ENCODE results near the gene NKAIN2. TPM values are rescaled to one million over a fixed set of nuclear protein-coding genes. Genes with fewer than 3 reads are reported as not detected.
A peak's percentile ranks its signal among the peaks of the same experiment; 100 is the strongest.

NKAIN2 gene
- total RNA-seq, 8 experiments from 2014 or later: 0.51 to 31.8 (median 10.1) TPM

- H3K4me3 ChIP-seq: no peak overlapping the region
- no peaks in the 10 kb centered on the region for H3K4me1 ChIP-seq (replicated peaks in 1 of 2)
- in situ Hi-C loops (cut with MboI; ENCODE audit: low pct_unique_long_range_greater_than_20kb in 2 of 9, low sequenced_read_pairs in 9 of 9, unreplicated experiment in 9 of 9): no loop called here
- ATAC-seq (replicated peaks in 6 of 8): peak in 1 of 8 experiments; percentile 8
- 0 to 93% (median 40%) methylated on average over 2 to 6 of the region's 6 CpGs; no CpG with 5 or more reads in 3 of the 10 experiments for WGBS, 10 experiments
- H3K27ac ChIP-seq: no peak overlapping the region
Measured at GRCh38 chr6:124066946-124067552, 263.4 kb downstream of the NKAIN2 start.

GRCh38 chr6:124069230-124069950 lies 265.7 kb downstream of the NKAIN2 start:
- WGBS, 10 experiments: 30 to 95% (median 84%) methylated on average over 2 to 5 of the region's 5 CpGs; no CpG with 5 or more reads in 1 of the 10 experiments
- in situ Hi-C loops (cut with MboI; ENCODE audit: low pct_unique_long_range_greater_than_20kb in 2 of 9, low sequenced_read_pairs in 9 of 9, unreplicated experiment in 9 of 9): no loop called here
- no peak overlapping the region for H3K4me3 ChIP-seq
- no peak overlapping the region for H3K27ac ChIP-seq
- ATAC-seq (replicated peaks in 6 of 8): no peak
- peaks cover 0 to 3% of the 10 kb centered on the region in 2 donors for H3K4me1 ChIP-seq (replicated peaks in 1 of 2)

- ATAC-seq (replicated peaks in 6 of 8): peak in 1 of 8 experiments; percentile 8
- 14 to 59% (median 38%) methylated on average over 2 to 6 of the region's 6 CpGs; no CpG with 5 or more reads in 3 of the 10 experiments for WGBS, 10 experiments
- in situ Hi-C loops (cut with MboI; ENCODE audit: low pct_unique_long_range_greater_than_20kb in 2 of 9, low sequenced_read_pairs in 9 of 9, unreplicated experiment in 9 of 9): no loop called here
- no peak overlapping the region for H3K4me3 ChIP-seq
- no peak overlapping the region for H3K27ac ChIP-seq
- H3K4me1 ChIP-seq (replicated peaks in 1 of 2): peaks cover 0 to 3% of the 10 kb centered on the region in 2 donors
Measured at GRCh38 chr6:124073021-124073420, 269.4 kb downstream of the NKAIN2 start.

- in situ Hi-C loops (cut with MboI; ENCODE audit: low pct_unique_long_range_greater_than_20kb in 2 of 9, low sequenced_read_pairs in 9 of 9, unreplicated experiment in 9 of 9): no loop called here
- no peak overlapping the region for H3K4me3 ChIP-seq
- WGBS, 10 experiments: 13 to 96% (median 80%) methylated on average over 1 to 6 of the region's 6 CpGs; no CpG with 5 or more reads in 1 of the 10 experiments
- peaks cover 0 to 3% of the 10 kb centered on the region in 2 donors for H3K4me1 ChIP-seq (replicated peaks in 1 of 2)
- H3K27ac ChIP-seq: no peak overlapping the region
- peak in 2 of 8 experiments; percentile 6 to 45 for ATAC-seq (replicated peaks in 6 of 8)
Measured at GRCh38 chr6:124073820-124074587, 270.3 kb downstream of the NKAIN2 start.

- peak in 1 of 8 experiments; percentile 85 for ATAC-seq (replicated peaks in 6 of 8)
- H3K27ac ChIP-seq: no peak overlapping the region
- in situ Hi-C loops (cut with MboI; ENCODE audit: low pct_unique_long_range_greater_than_20kb in 2 of 9, low sequenced_read_pairs in 9 of 9, unreplicated experiment in 9 of 9): no loop called here
- 2 to 100% (median 84%) methylated on average over 1 to 5 of the region's 5 CpGs for WGBS, 10 experiments
- peaks cover 0 to 3% of the 10 kb centered on the region in 2 donors for H3K4me1 ChIP-seq (replicated peaks in 1 of 2)
- H3K4me3 ChIP-seq: no peak overlapping the region
Measured at GRCh38 chr6:124074606-124075005, 270.9 kb downstream of the NKAIN2 start.

- in situ Hi-C loops (cut with MboI; ENCODE audit: low pct_unique_long_range_greater_than_20kb in 2 of 9, low sequenced_read_pairs in 9 of 9, unreplicated experiment in 9 of 9): no loop called here
- WGBS, 10 experiments: 9 to 94% (median 66%) methylated on average over 1 to 5 of the region's 5 CpGs
- peaks cover 0 to 3% of the 10 kb centered on the region in 2 donors for H3K4me1 ChIP-seq (replicated peaks in 1 of 2)
- H3K4me3 ChIP-seq: no peak overlapping the region
- ATAC-seq (replicated peaks in 6 of 8): peak in 1 of 8 experiments; percentile 34
- H3K27ac ChIP-seq: no peak overlapping the region
Measured at GRCh38 chr6:124076336-124077048, 272.8 kb downstream of the NKAIN2 start.

- in situ Hi-C loops (cut with MboI; ENCODE audit: low pct_unique_long_range_greater_than_20kb in 2 of 9, low sequenced_read_pairs in 9 of 9, unreplicated experiment in 9 of 9): no loop called here
Measured at GRCh38 chr6:124078169-124078568, 274.5 kb downstream of the NKAIN2 start.

GRCh38 chr6:124080483-124080882 lies 276.8 kb downstream of the NKAIN2 start:
- no peak overlapping the region for H3K27ac ChIP-seq
- in situ Hi-C loops (cut with MboI; ENCODE audit: low pct_unique_long_range_greater_than_20kb in 2 of 9, low sequenced_read_pairs in 9 of 9, unreplicated experiment in 9 of 9): no loop called here
- H3K4me1 ChIP-seq (replicated peaks in 1 of 2): no peaks in the 10 kb centered on the region
- no peak overlapping the region for H3K4me3 ChIP-seq
- no peak for ATAC-seq (replicated peaks in 6 of 8)
- 0 to 100% (median 7%) methylated on average over 1 of the region's 1 CpG; no CpG with 5 or more reads in 4 of the 10 experiments for WGBS, 10 experiments

More at GRCh38 chr6:124078169-124078568, 274.5 kb downstream of the NKAIN2 start:
- Histone ChIP-seq H3K4me1 (replicated peaks in 1 of 2) (no peaks in the 10 kb centered on the region), H3K4me3 (no peak overlapping the region), H3K27ac (no peak overlapping the region)
- no peak for ATAC-seq (replicated peaks in 6 of 8)

- H3K4me1 ChIP-seq (replicated peaks in 1 of 2): no peaks in the 10 kb centered on the region
- ATAC-seq (replicated peaks in 6 of 8): no peak
- WGBS, 10 experiments: 0 to 94% (median 67%) methylated on average over 1 to 2 of the region's 2 CpGs; no CpG with 5 or more reads in 1 of the 10 experiments
- in situ Hi-C loops (cut with MboI; ENCODE audit: low pct_unique_long_range_greater_than_20kb in 2 of 9, low sequenced_read_pairs in 9 of 9, unreplicated experiment in 9 of 9): no loop called here
- no peak overlapping the region for H3K27ac ChIP-seq
- no peak overlapping the region for H3K4me3 ChIP-seq
Measured at GRCh38 chr6:124090491-124090890, 286.8 kb downstream of the NKAIN2 start.

- Histone ChIP-seq H3K4me1 (replicated peaks in 1 of 2) (no peaks in the 10 kb centered on the region), H3K4me3 (no peak overlapping the region), H3K27ac (no peak overlapping the region)
- WGBS, 10 experiments: 67 to 100% (median 80%) methylated on average over 1 of the region's 1 CpG; no CpG with 5 or more reads in 5 of the 10 experiments
- no peak for ATAC-seq (replicated peaks in 6 of 8)
- in situ Hi-C loops (cut with MboI; ENCODE audit: low pct_unique_long_range_greater_than_20kb in 2 of 9, low sequenced_read_pairs in 9 of 9, unreplicated experiment in 9 of 9): no loop called here
Measured at GRCh38 chr6:124099520-124099919, 295.9 kb downstream of the NKAIN2 start.

GRCh38 chr6:124110514-124110913 lies 306.8 kb downstream of the NKAIN2 start:
- no peak for ATAC-seq (replicated peaks in 6 of 8)
- WGBS, 10 experiments: 19 to 94% (median 72%) methylated on average over 2 to 4 of the region's 4 CpGs; no CpG with 5 or more reads in 1 of the 10 experiments
- in situ Hi-C loops (cut with MboI; ENCODE audit: low pct_unique_long_range_greater_than_20kb in 2 of 9, low sequenced_read_pairs in 9 of 9, unreplicated experiment in 9 of 9): no loop called here
- Histone ChIP-seq H3K27ac (no peak overlapping the region), H3K4me1 (replicated peaks in 1 of 2) (no peaks in the 10 kb centered on the region), H3K4me3 (no peak overlapping the region)

- H3K4me1 ChIP-seq (replicated peaks in 1 of 2): peaks cover 0 to 11% of the 10 kb centered on the region in 2 donors
- WGBS, 10 experiments: 40 to 100% (median 82%) methylated on average over 1 of the region's 1 CpG; no CpG with 5 or more reads in 4 of the 10 experiments
- in situ Hi-C loops (cut with MboI; ENCODE audit: low pct_unique_long_range_greater_than_20kb in 2 of 9, low sequenced_read_pairs in 9 of 9, unreplicated experiment in 9 of 9): no loop called here
- ATAC-seq (replicated peaks in 6 of 8): peak in 6 of 8 experiments; percentile 60 to 92 (median 85)
- H3K4me3 ChIP-seq: no peak overlapping the region
- H3K27ac ChIP-seq: no peak overlapping the region
Measured at GRCh38 chr6:124119596-124119995, 315.9 kb downstream of the NKAIN2 start.

All from motor neuron (in vitro differentiated cells).